GM12874 (cell line): ENCODE results near the gene CRB2.

Experiments used
- TF ChIP-seq, protein P1 (sequence below): IDR thresholded peaks from 2 replicates; pipeline ENCODE4 v1.5.1; 2011; ENCODE audit warnings: low read depth, mild to moderate bottlenecking, control low read depth, low read length, moderate library complexity; ENCODE audit not compliant: insufficient read depth

CRB2 gene

DNA sequence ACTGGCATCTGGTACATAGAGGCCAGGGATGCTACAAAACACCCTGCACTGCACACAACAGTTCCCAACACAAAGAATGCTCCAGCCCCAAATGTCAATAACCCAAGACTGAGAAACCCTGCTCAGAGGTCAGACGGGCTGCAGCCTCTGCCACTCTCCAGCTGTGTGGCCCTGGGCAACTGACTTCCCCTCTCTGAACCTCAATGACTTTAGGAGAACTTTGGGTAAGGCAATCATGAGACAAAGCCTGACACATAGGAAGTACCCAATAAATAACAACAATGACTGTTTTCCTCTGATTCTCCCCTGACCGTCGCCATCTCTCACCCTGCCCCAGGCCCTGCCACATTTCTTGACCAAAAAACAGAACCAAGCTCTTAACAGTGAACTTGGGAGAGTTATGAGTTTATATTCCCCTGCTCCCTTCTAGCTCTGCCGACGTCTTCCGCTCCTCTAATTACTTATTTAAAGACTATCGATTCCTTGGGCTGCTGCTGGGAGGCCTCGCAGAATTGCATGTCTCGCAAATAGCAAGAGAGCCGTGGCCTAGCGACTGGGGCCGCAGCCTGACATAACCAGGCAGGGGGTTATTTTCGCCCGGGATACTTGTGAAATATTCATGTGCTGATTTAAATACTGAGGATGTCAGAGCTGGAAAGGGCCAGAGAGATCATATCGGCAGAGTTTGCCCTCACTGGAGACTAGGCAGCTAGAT is 24.5 kb upstream of the CRB2 start:
- TF ChIP-seq, protein P1, sequence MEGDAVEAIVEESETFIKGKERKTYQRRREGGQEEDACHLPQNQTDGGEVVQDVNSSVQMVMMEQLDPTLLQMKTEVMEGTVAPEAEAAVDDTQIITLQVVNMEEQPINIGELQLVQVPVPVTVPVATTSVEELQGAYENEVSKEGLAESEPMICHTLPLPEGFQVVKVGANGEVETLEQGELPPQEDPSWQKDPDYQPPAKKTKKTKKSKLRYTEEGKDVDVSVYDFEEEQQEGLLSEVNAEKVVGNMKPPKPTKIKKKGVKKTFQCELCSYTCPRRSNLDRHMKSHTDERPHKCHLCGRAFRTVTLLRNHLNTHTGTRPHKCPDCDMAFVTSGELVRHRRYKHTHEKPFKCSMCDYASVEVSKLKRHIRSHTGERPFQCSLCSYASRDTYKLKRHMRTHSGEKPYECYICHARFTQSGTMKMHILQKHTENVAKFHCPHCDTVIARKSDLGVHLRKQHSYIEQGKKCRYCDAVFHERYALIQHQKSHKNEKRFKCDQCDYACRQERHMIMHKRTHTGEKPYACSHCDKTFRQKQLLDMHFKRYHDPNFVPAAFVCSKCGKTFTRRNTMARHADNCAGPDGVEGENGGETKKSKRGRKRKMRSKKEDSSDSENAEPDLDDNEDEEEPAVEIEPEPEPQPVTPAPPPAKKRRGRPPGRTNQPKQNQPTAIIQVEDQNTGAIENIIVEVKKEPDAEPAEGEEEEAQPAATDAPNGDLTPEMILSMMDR: no peak

DNA sequence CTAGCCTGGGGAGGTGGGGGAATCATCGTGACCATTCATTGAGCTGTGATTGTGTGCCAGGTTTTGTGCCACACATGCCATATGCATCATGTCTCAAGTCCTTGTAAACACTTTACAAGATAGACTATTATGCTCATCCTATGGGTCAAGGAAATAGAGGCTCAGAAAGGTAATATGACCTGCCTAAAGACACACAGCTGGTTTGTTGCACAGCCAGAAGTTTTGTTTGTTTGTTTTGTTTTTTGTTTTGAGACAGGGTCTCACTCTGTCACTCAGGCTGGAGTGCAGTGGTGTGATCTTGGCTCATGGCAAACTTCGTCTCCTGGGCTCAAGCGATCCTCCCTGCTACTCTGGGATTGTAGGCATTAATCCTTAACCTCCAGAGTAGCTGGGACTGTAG is 21.4 kb upstream of the CRB2 start:
- TF ChIP-seq, protein P1: no peak

DNA sequence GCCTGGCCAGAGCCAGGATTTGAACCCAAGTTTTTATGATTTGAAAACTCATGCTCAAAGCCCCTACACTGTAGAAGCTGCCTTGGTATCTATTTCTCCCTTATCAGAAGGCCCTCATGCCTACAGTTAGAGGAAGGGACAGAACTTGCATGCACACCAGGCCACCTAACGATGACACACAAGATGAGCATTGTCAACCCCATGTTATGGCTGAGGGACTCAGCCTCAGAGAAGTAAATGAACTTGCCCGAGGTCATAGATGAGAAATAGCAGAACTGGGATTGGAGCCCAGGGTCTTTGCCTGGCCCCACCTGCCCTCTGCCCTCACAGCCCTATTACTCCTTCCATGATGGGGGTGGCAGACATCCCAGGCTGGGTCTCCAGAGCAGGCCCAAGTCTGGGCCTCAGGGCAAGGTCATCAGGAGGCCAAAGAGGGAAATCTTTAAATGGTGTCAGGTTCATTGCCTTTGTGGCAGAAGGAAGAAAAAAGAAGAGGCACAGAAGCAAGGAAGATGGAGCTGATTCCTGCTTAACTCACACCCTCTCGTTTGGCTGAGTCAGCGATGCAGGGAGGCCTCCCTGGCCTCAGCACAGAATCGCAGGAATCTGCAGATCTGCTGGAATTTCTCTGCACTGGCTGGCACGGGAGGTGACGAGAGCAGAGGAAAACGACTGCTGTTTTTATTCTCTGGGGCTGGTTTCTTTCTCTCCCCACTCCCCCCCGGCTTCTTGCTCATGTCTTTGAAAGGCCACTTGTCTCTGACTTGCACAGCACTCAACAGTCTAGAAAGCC is 20.6 kb upstream of the CRB2 start:
- TF ChIP-seq, protein P1: no peak

DNA sequence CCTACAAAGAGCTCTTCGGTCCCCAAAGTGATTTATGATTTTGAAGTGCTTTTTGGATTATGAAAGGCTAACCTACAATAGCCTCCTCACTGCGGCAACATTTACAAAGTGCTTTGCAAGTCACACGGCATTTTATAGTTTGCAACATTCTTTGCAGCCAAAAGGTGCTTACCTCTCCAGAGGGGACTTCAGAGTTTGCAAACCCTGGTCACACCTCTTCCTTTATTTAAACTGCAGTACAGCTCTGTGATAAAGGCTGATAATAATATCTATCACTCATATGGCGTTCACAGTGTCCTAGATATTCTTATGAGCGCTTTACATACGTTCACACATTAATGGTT is 20.0 kb upstream of the CRB2 start:
- TF ChIP-seq, protein P1: no peak

DNA sequence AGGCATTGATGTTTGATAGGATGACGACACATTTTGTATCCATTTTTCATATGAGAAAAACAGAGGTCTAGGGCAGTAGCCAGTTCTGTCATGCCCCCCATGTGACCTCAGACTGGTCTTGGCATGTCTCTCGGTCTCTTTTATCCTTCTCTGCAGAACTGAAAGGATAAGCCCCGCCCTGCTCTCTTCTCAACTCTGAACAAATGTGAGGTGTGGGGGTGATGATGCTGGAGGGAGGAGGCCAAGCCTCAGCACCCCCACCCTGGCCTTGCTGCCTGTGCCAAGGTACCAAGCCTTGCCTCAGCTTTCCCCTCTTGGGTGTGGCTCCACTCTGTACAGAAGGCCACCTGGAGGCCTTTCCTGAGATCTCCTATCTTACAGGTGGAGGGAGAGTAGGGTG is 19.5 kb upstream of the CRB2 start:
- TF ChIP-seq, protein P1: no peak

DNA sequence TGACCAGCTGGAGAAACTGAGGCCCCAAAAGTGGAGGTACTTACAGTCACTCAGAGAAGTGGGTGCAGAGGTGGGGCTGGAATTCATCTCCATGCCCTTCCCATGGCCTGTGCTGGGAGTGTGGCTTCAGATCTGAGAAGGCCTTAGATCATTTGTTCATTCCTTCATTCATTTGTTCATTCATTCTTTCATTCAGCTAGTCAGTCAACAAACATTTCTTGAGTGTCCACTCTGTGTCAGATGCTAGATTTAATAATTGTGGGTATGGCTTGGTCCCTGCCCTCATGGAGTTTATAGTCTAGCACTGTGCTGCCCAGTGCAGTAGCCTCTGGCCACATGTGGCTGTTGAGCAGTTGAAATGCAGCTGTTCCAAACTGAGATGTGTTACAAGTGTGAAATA is 19.0 kb upstream of the CRB2 start:
- TF ChIP-seq, protein P1: no peak

DNA sequence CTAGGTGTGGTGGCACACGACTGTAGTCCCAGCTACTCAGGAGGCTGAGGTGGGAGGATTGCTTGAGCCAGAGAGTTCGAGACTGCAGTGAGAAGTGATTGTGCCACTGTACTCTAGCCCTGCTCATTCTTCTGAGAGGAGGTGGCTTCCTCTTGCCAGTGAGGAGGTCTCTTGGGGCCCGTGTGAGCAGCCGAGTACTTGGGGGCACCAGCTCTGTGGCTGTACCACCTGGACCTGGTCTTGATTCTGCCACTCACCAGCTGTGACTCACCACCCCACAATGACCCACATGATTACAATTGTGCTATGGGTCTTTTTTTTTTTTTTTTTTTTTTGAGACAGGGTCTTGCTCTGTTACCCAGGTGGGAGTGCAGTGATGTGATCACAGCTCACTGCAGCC is 18.0 kb upstream of the CRB2 start:
- TF ChIP-seq, protein P1: no peak
